ENCODE data around the gene SH3BGR. TPM values are rescaled to one million over a fixed set of nuclear protein-coding genes. Genes with fewer than 3 reads are reported as not detected.

Gene SH3BGR
- polyA plus RNA-seq, 4 donors: 4.9 to 8.5 (median 6.7) TPM

DNA sequence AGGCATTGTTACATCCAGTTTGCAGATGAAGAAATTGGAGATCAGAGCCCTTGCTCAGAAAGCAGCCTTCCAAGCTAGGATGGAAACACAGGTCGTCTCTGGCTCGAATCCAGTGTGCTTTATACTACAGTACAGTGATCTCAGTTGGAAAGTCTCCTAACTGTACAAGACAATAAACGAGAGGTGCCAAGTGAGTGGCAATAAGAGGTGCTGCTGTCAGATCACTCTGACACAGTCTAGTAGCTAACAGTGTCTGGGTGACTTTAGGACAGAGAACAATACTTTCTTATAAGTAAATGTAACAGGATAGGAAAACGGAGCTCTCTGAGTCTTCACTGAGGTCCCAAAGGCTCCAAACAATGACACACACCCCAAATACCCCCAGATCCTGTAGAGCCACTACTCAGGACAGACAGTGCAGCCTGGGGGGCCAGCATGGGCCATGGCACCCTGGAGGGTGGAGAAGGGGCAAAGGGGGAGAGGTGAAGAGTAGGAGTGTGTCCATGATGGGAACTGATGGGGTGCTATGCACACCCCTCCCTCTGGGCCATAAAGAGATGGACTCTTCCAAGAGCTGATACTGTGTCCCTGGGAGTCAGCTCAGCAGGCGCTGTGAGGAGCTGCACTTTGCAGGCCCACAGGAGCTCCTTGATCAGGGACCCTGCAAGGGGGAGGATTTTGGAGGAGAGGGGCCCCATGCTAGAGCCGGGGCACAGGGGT is 3.3 kb downstream of the SH3BGR start:
- no peak for DNase-seq (ENCODE audit: low read depth in 4 of 4, low spot score in 2 of 4)

DNA sequence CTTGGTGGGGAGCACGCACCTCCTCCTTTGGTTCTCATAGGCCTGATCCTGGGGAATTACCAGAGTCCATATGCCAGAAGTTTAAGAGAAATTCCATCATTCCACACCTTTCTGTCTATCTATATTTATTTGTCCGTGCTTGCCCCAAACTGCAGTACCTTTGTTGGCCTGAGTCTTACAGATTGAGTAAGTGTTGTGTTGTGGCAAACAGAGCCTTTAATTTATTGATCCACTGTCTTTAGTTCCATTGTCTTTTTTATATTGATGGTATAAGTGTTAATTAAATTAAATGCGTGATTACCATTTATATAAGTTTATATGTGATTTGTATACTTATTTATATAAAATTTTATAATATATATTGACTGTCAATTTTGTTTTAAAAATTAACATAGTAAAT is 4.9 kb downstream of the SH3BGR start:
- no peak for DNase-seq (ENCODE audit: low read depth in 4 of 4, low spot score in 2 of 4)

DNA sequence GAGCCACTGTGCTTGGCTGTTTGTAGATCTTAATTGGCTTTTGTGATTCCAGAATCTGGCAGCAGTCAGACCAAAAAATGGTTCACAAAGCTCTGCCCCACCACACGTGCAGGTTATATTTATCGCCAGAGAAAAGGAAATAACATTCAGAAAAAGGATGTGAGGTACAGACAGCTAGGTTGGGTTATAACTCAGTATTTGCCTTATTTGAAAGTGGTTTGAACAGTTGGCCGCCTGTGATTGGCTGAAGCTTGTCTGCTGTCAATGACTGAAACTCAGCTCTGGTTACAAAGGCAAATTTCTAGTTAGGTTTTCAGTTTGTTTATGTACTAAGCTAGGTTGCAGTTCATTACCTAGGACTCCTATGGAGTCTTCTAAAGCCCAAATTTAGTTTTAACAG is 9.6 kb downstream of the SH3BGR start:
- DNase-seq (ENCODE audit: low read depth in 4 of 4, low spot score in 2 of 4): no peak

DNA sequence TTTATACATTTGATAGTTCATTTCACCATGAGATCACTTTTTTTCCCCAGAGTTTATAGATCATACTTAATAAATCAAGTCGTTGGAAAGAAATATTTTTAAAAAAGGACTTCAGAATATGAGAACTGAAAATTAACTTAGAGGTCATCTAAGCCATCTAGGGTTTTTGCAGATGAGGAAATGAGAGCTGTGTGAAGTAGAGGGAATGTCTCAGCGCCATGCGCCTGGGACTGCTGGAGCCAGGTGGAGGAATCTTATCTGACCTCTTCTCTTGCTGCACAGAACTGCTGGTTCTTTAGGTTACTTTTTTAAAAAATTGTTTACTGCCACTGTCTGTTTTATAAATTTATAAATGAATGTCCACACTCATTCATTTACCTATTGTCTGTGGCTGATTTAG is 11.5 kb downstream of the SH3BGR start:
- no peak for DNase-seq (ENCODE audit: low read depth in 4 of 4, low spot score in 2 of 4)

DNA sequence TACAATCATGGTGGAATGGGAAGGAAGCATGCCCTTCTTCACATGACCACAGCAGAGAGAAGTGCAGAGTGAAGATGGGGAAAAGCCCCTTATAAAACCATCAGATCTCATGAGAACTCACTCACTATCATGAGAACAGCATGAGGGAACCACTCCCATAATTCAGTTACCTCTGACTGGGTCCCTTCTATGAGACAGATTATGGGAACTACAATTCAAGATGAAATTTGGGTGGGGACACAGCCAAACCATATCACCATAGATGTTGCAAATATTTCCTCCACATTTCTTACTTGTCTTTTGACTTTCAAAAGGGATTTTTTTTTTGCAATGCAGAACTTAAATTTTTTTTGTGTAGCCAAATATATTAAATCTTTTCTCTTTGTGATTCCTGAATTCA is 14.8 kb downstream of the SH3BGR start:
- no peak for DNase-seq (ENCODE audit: low read depth in 4 of 4, low spot score in 2 of 4)

DNA sequence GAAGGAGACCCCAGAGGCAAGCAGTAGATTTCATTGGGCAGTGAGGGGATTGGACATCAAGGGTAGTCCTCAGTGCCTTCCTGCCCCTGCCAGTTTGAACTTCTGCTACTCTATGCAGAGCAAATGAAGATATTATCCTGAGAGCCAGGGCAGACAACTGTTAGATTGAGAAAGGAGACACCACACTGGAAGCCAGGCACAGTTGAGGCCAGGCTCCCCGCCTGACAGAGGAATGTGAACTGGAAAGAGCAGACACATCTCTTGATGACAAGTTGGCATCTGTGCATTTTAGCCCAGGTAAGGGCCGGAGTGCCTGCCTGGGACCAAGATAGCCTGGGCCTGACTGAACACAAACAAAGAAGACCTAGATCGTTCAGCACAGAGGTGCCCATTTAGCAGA is 16.0 kb downstream of the SH3BGR start:
- no peak for DNase-seq (ENCODE audit: low read depth in 4 of 4, low spot score in 2 of 4)

DNA sequence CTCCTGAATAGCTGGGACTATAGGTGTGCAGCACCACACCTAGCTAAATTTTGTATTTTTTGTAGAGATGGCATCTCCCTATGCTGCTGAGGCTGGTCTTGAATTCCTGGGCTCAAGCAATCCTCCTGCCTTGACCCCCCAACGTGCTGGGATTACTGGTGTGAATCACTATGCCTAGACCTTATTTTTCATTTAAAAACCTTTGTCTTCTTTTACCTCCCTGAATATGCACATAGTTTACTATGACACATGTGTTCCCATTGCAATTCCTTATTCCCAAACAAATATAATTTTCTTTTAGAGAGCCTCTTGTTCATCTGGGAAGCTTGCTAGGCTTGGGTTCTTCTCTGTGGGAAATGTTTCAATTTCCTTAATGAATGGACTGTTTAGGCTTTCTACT is 16.8 kb downstream of the SH3BGR start:
- no peak for DNase-seq (ENCODE audit: low read depth in 4 of 4, low spot score in 2 of 4)

DNA sequence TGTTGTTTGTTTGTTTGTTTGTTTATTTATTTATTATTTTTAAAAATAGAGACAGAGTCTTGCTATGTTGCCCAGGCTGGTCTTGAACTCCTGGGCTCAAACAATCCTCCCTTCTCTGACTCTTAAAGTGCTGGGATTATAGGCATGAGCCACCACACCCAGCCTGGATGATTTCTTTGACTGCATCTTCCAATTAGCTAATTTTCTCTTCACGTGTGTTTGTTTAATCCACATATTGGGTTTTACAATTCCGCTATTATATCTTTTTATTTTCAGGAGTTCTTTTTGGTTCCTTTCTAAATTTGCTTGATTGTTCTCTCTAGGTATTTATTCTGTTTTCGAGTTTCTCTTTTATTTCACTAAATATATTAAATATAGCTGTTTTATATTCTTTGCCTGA is 19.8 kb downstream of the SH3BGR start:
- DNase-seq (ENCODE audit: low read depth in 4 of 4, low spot score in 2 of 4): no peak

DNA sequence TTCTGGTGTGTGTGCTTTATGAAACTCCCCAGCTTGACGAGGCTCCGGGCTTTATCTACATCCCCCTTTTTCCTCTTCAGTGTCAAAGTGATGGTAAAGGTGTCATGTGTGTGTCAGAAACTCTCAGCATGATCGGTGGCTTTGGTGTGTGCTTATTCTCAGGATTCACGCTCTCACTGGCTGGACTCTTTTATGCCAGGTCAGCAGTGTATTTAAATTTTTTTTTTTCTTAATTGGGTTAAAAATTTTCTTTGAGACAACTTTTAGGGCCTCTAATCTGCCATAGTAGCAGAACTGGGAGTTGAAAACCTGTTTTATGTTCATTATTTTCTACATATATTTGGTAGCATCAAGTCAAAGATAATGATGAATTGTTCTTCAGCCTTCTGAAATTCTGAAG is 21.0 kb downstream of the SH3BGR start:
- DNase-seq (ENCODE audit: low read depth in 4 of 4, low spot score in 2 of 4): no peak

DNA sequence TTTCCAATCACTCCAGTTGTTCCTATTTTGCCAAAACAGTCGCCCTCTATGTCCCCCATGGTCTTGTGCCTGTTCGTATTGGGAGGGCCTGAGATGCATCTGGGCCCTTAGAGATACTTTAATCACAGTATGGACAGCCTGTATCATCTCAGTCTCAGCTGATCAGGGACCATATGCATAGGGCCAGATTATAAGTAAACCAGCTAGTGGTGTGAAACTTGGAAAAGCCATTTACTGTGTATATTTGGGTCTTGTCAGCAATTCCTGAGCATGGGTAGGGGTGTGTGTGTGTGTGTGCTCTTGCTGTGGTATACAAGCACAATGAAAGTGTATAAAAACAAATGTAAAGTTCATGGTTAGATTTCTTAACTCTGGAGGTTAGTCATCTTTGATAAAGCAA is 22.8 kb downstream of the SH3BGR start:
- DNase-seq (ENCODE audit: low read depth in 4 of 4, low spot score in 2 of 4): no peak

DNA sequence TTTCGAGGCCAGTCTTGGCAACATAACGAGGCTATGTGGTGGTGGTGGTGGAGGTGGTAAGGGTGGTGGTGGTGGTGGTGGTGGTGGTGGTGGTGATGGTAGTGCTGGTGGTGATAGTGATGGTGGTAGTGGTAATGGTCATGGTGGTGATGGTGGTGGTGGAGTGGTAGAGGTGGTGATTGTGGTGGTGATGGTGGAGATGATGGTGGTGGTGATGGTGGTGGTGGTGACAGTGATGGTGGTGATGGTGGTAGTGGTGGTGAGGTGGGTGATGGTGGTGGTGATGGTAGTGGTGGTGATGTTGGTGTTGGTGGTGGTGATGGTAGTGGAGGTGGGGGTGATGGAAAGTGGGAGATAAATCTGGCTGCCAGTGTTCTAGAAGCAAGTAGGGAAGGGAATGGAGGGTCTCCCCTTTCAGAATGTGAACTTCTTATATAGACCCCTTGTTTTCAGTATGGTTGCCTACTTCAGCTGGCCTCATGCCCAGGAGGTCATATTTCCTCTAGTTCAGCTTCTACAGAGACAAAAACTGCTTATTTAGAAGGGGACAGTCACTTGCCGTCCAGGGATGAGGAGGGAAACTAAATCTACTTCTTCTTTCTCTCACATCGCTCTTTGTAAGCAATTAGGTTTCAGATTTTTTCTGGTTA is 27.5 kb downstream of the SH3BGR start:
- DNase-seq (ENCODE audit: low read depth in 4 of 4, low spot score in 2 of 4): no peak

DNA sequence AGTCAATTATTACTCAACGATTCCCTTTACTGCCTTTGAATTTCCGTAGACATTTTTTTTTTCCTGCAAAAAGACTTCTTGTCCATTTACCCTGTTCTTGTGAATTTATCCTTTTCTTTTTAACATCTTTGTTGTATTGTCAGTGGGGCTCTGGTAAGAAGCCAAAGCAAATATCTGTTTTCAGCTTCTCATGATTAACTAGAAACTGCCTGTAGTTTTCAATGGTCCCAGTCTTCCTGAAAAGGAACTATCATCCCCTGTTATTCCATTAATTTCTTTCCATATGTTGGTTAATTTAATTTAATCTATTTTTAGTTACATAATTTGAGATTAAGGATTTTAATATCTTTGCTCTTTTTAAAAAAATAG is 28.0 kb downstream of the SH3BGR start:
- DNase-seq (ENCODE audit: low read depth in 4 of 4, low spot score in 2 of 4): no peak

DNA sequence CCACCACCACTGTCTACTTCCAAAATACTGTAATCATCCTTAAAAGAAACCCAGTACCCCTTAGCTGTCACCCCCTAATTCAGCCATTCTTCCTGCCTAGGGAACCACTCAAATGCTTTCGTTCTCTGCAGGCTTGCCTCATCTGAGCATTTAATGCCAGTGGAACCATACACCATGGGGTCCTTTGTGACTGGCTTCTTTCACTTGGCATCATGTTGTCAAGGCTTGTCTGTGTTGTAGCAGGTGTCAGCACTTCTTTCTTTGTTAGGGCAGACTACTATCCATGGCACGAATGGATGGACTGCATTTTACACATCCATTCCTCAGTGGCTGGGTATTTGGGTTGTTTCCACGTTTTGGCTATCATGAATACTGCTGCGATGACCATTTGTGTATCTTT is 28.5 kb downstream of the SH3BGR start:
- DNase-seq (ENCODE audit: low read depth in 4 of 4, low spot score in 2 of 4): no peak

DNA sequence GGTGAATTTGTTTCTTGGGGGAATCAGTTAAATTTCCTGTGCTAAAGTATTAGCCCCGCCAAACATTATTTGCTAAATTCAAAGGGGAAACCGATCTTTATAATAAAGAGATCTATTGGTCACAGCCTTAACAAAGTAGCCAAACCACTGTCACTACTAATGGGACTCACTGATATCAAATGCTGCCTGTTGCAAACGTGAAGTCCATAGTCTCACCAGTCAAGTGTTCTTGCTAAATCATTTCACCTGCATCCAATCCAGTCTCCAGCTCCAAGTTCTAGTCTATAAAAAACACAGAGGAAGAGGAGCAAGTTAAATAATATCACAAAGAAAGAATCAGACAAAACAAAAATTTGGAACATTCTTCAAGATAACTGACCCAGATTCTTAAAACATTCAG is 30.1 kb downstream of the SH3BGR start:
- DNase-seq (ENCODE audit: low read depth in 4 of 4, low spot score in 2 of 4): no peak

DNA sequence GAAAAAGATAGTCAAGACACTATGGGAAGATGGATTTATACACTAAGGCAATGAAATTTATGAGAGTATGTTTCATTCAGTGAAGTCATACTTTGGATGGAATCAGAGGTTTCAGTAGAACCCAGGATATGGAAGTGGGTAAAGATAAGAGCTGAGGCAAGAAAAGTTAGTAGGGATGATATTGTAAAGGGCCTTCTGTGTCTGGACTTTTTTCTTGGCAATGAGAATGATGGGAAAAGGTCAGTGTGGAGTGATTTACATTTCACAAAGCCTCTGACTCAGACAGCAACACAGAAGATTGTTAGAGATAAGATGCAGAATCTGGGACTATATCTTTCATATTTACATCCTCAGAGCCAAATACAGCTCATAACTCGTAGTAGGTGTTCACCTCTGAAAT is 32.1 kb downstream of the SH3BGR start:
- DNase-seq (ENCODE audit: low read depth in 4 of 4, low spot score in 2 of 4): no peak

DNA sequence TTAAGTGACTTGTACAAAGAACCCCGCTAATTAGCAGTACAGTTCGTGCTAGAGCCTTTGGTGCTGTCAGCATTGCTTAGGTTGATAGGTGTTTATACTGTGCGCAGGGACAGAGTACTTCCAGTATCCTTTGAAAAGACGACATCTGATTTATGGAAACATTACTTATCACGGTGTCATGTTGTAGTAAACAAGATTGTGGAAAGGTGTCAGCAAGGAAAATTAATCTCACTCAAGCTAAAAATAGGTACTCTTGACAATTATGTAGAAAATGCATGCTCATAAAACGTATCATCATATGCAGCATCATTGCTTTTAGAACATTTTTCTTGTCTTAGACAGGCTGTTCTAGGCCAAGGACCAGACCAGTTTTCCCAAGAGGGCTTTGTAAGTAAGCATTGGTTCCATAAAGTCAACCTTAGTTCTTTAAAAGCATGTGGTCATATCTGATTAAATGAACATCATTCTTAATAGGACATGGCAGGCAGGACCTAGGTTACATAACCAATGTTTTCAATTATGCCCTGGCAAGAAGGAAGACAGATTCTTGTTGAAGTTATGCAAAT is 33.0 kb downstream of the SH3BGR start:
- no peak for DNase-seq (ENCODE audit: low read depth in 4 of 4, low spot score in 2 of 4)

DNA sequence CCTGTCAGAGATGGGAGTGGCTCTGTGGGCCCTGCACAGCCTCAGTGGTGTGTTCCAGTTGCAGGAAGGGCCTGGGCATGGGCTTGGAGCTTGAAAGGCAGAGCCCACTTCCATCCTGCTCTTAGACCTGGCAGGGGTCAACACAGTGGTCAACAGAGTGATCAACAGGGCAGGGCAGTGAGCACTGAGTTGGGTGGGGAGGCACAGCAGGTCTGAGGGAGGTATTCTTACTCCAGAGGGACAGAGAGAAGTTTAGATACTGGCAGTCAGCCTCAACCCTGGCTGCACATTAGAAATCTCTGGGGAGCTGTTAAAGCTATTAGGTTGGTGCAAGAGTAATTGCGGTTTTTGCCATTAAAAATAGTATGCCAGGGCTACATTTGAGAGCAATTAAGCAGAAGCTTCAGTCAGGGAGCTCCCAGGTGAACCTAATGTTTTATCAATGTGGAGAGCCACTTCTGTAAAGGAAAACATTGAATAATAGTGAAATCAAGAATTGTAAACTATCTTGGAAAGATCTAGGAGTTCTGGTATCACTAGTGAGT is 37.7 kb downstream of the SH3BGR start:
- no peak for DNase-seq (ENCODE audit: low read depth in 4 of 4, low spot score in 2 of 4)

DNA sequence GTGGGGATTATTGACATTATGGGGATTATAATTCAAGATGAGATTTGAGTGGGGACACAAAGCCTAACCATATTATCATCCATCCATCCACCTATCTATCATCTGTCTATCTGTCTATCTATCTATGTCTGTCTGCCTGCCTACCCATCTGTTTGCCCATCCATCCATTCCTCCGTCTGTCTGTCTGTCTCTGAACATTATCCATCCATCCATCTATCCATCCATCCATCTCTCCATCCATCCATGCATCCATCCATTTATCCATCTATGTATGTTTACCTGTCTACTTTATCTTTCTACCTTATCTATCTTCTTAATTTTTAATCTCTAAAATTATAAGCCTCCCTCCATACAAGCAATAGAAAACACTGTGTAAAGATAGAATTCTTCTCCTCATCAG is 47.4 kb downstream of the SH3BGR start:
- no peak for DNase-seq (ENCODE audit: low read depth in 4 of 4, low spot score in 2 of 4)

DNA sequence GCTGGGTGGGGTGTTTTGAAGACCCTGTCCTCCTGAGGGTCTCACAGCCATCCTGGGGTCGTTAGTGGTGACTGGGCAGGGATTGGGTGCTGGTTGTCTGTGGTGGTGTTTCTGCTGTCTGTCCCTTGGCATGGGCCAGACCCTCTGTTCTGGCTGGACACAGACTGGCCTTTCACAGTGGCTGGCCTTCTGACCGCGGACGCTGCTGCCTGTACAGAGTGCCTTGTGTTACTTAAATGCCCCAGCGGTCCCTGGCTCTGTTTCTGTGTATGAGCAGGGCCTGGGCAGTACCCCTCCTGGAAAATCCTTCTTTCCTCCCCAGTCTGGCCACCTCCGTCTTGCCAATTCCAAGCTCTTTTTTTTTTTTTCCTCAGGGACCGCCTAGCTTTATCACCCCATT is 50.9 kb downstream of the SH3BGR start:
- no peak for DNase-seq (ENCODE audit: low read depth in 4 of 4, low spot score in 2 of 4)

DNA sequence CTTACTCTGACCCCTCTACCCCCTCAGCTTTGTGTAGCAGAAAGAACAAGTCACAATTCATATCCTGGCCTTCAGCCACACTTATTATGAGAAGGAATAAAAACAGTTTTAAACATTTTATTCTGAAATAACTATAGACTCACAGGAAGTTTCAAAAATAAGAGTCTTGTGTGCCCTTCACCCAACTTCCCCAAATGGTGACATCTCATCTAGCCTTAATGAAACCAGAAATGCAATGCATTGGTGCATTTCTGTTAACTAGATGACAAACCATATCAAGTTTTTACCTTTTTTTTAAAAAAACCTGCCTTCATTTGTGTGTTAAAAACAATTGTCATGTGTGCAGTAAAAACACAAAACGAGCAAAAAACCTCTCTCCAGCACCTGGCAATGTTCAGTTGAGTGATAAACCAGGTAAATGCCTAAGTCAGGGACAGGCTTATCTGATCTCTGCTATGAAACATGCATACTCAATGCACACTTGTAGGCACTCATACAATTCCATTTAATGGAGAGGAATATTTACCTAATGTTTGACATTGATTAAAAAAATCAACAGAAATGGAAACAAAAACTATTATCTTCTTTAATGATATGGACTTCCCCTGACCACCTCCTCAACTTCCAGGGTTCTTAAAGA is 51.5 kb downstream of the SH3BGR start:
- no peak for DNase-seq (ENCODE audit: low read depth in 4 of 4, low spot score in 2 of 4)

DNA sequence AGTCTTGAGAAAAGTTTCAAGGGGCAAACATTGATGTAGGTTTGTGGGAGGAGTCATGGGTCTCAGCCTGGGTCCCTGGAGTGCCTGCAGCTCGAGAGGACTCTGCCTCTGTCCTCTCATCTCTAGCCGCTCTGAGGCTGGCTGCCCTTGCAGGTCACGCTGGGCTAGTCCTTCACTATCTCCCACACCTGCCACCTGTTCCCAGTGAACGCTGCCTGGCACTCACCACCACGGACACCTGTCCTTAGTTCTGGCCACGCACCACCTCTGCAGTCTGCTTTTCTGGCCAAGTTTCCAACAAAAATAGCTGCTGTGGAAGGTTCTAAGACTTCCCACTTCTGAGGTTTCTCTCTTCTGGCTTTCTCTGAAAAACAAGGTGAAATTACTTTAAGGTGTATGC is 52.5 kb downstream of the SH3BGR start:
- DNase-seq (ENCODE audit: low read depth in 4 of 4, low spot score in 2 of 4): no peak

DNA sequence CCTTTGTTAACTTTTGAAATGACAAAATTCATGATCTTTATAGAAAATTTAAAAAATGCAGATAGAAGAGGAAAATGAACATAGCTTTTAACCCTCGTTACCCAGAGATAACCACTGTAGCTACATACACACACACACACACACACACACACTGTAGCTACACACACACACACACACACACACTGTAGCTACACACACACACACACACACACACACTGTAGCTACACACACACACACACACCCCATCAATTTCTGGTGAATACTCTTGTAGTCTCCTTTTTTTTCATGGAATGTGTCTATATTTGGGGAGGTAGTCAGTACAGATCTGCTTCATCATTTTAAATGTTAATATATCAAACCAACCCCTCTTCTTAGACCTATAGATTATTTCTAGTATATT is 58.5 kb downstream of the SH3BGR start:
- no peak for DNase-seq (ENCODE audit: low read depth in 4 of 4, low spot score in 2 of 4)
